ENCODE results near the gene NRL. TPM values are rescaled to one million over a fixed set of nuclear protein-coding genes. Genes with fewer than 3 reads are reported as not detected.

Gene NRL
- total and polyA plus RNA-seq, 9 of the 15 experiments (the other 6 are each of a cell fraction or from before 2014, with no cell fraction given): 0.07 to 2.7 (median 1.4) TPM; not detected in 1

DNA sequence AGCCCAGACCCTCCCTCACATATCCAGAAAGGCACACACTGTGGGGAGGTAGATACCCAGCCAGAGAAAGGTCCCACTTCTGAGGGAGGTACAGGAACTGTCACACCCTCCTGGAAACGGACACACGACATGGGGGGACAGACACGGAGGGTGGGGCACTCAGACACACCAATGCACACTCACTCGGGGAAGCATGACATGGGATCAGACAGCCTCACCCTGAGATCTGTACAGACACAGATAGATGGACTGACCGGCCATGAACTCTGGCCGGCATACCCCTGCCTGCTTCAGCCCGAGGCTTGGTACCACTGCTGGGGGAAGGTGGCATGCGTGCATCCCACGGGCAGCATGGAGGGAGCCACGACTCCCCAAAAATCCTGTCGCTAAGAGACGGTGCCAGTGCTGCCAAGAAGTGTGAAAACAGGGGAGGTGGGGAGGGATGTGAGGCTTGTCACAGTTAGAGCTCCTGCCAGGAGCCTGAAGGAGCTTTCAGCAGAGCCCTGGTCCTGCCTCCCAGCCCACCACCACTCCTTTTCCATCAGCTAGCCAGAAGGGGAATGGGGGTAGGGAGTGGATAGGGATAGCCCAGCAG lies 42.8 kb downstream of the NRL start:
- no peak overlapping the region for H2AFZ ChIP-seq (ENCODE audit: low read depth, low read length)
- no peaks in the 10 kb centered on the region for H3K36me3 ChIP-seq (ENCODE audit: control insufficient read depth, insufficient read depth, low read length)
- H3K27ac ChIP-seq (ENCODE audit: extremely low read depth, low read depth, low read length): no peak overlapping the region
- WGBS (ENCODE audit: insufficient coverage, low coverage, missing lambda C conversion rate): 3% methylated on average over 11 of the region's 12 CpGs
- no peak overlapping the region for H3K9ac ChIP-seq (ENCODE audit: insufficient read depth in 1 of 2, low read depth in 2 of 2, low read length in 2 of 2)
- peaks cover 0 to 47% of the 10 kb centered on the region in 2 experiments; a peak in 3 of 5 replicates for H3K27me3 ChIP-seq (ENCODE audit: control insufficient read depth in 2 of 2, insufficient read depth in 2 of 2, low read length in 2 of 2)
- H3K79me2 ChIP-seq (ENCODE audit: control insufficient read depth, insufficient read depth, low read length): no peaks in the 10 kb centered on the region
- BruUV-seq (replicated peaks): no TSS peak
- CTCF ChIA-PET (ENCODE audit: low intra/inter-chr PET ratio): no interaction called here
- in situ Hi-C loops (cut with MboI): no loop called here
- no peaks in the 10 kb centered on the region for H3K9me1 ChIP-seq (ENCODE audit: control insufficient read depth, insufficient read depth, low read length)
- H3K9me3 ChIP-seq (replicated peaks; ENCODE audit: control insufficient read depth, insufficient read depth, low read depth, low read length): no peaks in the 10 kb centered on the region
- ATAC-seq: no peak
- DNase-seq (ENCODE audit: extremely low read depth in 1 of 4, low spot score in 3 of 4): no peak
- no peak for TF ChIP-seq DNMT1 (IDR thresholded peaks at IDR 0.05)
- TF ChIP-seq KDM5B (IDR thresholded peaks at IDR 0.05; ENCODE audit: insufficient replicate concordance, low read depth, low read length): no peak
- H3K4me1 ChIP-seq (replicated peaks in 1 of 2; ENCODE audit: control insufficient read depth in 2 of 2, insufficient read depth in 2 of 2, low read length in 2 of 2): peaks cover 0 to 10% of the 10 kb centered on the region in 2 experiments; a peak in 2 of 5 replicates
- POLR2A ChIA-PET: interaction anchor here (1.0 kb wide), 1 partner anchor 9 kb away, joined by 3 read pairs; no protein-coding TSS in a partner anchor
- H3K4me3 ChIP-seq: no peak overlapping the region
- no peak for FAIRE-seq
- intact Hi-C loops (cut with micrococcal nuclease): no loop called here
- no peak overlapping the region for H3K4me2 ChIP-seq (ENCODE audit: insufficient read depth, low read length)
- H4K20me1 ChIP-seq (replicated peaks; ENCODE audit: control insufficient read depth, insufficient read depth, low read length): no peaks in the 10 kb centered on the region

DNA sequence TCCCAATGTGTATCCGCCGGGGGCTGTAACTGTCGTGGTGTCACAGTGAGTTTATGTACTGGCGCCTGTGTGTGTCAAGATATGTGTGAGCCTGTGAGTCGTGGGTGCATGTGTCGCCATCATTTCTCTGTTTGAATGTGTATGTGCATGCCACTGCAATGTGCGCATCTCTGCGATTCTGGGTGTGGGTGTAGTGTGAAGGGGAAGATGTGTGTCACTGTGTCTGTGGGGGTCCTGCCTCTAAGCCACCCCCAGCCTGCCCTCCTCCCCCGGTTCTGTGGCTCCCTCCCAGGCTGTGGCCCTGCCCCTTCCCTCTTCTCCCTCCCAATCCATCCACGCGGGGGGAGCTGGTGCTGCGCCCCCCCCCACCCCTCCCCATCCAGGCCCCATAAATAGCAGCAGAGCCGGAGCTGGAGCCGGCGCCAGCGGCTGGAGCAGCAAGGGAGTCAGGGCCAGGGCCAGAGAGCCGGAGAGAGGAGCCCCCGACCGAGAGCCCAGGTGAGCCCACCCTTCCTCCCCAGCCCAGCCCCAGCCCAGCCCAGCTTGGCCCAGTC lies 43.5 kb downstream of the NRL start, which contains the start of gene CPNE6:
TSS of gene CPNE6 (plus strand) at position 419 of the 554 bp plus-strand sequence. CDS start 1,375 bp downstream, outside the sequence.
- no peak within 1 kb of the TSS for H3K9ac ChIP-seq (ENCODE audit: insufficient read depth in 1 of 2, low read depth in 2 of 2, low read length in 2 of 2)
- peaks cover 0 to 51% of the 10 kb centered on the region in 2 experiments; a peak in 3 of 5 replicates for H3K27me3 ChIP-seq (ENCODE audit: control insufficient read depth in 2 of 2, insufficient read depth in 2 of 2, low read length in 2 of 2)
- ATAC-seq (no peak), DNase-seq (ENCODE audit: extremely low read depth in 1 of 4, low spot score in 3 of 4) (no peak), FAIRE-seq (no peak)
- 15% methylated on average over 8 of the region's 19 CpGs for WGBS (ENCODE audit: insufficient coverage, low coverage, missing lambda C conversion rate)
- H3K4me1 ChIP-seq (replicated peaks in 1 of 2; ENCODE audit: control insufficient read depth in 2 of 2, insufficient read depth in 2 of 2, low read length in 2 of 2): peaks cover 0 to 7% of the 10 kb centered on the region in 2 experiments; a peak in 2 of 5 replicates
- no peaks in the 10 kb centered on the region for H4K20me1 ChIP-seq (replicated peaks; ENCODE audit: control insufficient read depth, insufficient read depth, low read length)
- no peak within 1 kb of the TSS for H3K4me2 ChIP-seq (ENCODE audit: insufficient read depth, low read length)
- in situ Hi-C loops (cut with MboI) (no loop called here), intact Hi-C loops (cut with micrococcal nuclease) (no loop called here)
- no peaks in the 10 kb centered on the region for H3K9me3 ChIP-seq (replicated peaks; ENCODE audit: control insufficient read depth, insufficient read depth, low read depth, low read length)
- ChIA-PET POLR2A (interaction anchor here (1.0 kb wide), 1 partner anchor 10 kb away, joined by 3 read pairs; no protein-coding TSS in a partner anchor), CTCF (ENCODE audit: low intra/inter-chr PET ratio) (no interaction called here)
- no peak within 1 kb of the TSS for H3K4me3 ChIP-seq
- H3K27ac ChIP-seq (ENCODE audit: extremely low read depth, low read depth, low read length): no peak within 1 kb of the TSS
- H3K9me1 ChIP-seq (ENCODE audit: control insufficient read depth, insufficient read depth, low read length): no peaks in the 10 kb centered on the region
- no peaks in the 10 kb centered on the region for H3K36me3 ChIP-seq (ENCODE audit: control insufficient read depth, insufficient read depth, low read length)
- no peaks in the 10 kb centered on the region for H3K79me2 ChIP-seq (ENCODE audit: control insufficient read depth, insufficient read depth, low read length)
- no peak within 1 kb of the TSS for H2AFZ ChIP-seq (ENCODE audit: low read depth, low read length)
- BruUV-seq (replicated peaks): no TSS peak
- TF ChIP-seq TCF7L2 (IDR thresholded peaks at IDR 0.05; ENCODE audit: low read depth, low read length): no peak
- TF ChIP-seq ZFP36 (IDR thresholded peaks at IDR 0.05; ENCODE audit: low read depth, low read length, partially characterized antibody): no peak
- TF ChIP-seq MEF2A (IDR thresholded peaks at IDR 0.05; ENCODE audit: control insufficient read depth, low read depth, low read length): no peak
- TF ChIP-seq ZNF184 (CRISPR knock-in tag; IDR thresholded peaks at IDR 0.05): no peak
- TF ChIP-seq ZNF217 (CRISPR knock-in tag; IDR thresholded peaks at IDR 0.05): no peak
- TF ChIP-seq, protein P1, sequence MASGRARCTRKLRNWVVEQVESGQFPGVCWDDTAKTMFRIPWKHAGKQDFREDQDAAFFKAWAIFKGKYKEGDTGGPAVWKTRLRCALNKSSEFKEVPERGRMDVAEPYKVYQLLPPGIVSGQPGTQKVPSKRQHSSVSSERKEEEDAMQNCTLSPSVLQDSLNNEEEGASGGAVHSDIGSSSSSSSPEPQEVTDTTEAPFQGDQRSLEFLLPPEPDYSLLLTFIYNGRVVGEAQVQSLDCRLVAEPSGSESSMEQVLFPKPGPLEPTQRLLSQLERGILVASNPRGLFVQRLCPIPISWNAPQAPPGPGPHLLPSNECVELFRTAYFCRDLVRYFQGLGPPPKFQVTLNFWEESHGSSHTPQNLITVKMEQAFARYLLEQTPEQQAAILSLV (tag; IDR thresholded peaks at IDR 0.05): no peak
- no peak for TF ChIP-seq ZNF717 (CRISPR knock-in tag; IDR thresholded peaks at IDR 0.05)
- no peak for TF ChIP-seq MCM2 (IDR thresholded peaks at IDR 0.05; ENCODE audit: low read depth)
- TF ChIP-seq ETV5 (CRISPR knock-in tag; IDR thresholded peaks at IDR 0.05; ENCODE audit: low read depth): no peak
- TF ChIP-seq, protein P2, sequence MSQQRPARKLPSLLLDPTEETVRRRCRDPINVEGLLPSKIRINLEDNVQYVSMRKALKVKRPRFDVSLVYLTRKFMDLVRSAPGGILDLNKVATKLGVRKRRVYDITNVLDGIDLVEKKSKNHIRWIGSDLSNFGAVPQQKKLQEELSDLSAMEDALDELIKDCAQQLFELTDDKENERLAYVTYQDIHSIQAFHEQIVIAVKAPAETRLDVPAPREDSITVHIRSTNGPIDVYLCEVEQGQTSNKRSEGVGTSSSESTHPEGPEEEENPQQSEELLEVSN (IDR thresholded peaks at IDR 0.05; ENCODE audit: borderline replicate concordance in 1 of 2, extremely low read depth in 1 of 2, insufficient read depth in 1 of 2, insufficient read length in 1 of 2, low read depth in 1 of 2, low read length in 1 of 2, poor library complexity in 1 of 2, severe bottlenecking in 1 of 2): no peak
- TF ChIP-seq SETDB1 (IDR thresholded peaks at IDR 0.05; ENCODE audit: low read length): no peak
- TF ChIP-seq ZBED1 (IDR thresholded peaks at IDR 0.05): no peak
